Uterine smooth muscle cell (primary cell): Measurements from ENCODE around the gene DST. TPM values are rescaled to one million over a fixed set of nuclear protein-coding genes. Genes with fewer than 3 reads are reported as not detected.

Experiments
- total RNA-seq: library from RNA; depleted of rRNA; stranded (reverse); fragments of >200 nt; gene quantifications from 2 replicates; pipeline ENCODE4 v1.2.3, GENCODE V29; 2014

DST gene
- total RNA-seq, result 448 and 553 TPM in 2 replicates

GRCh38 chr6:56642366-56643261, at the start of gene DST:
Gene DST (minus strand): TSS chr6:56642889.

